NCI-H1105 treated with DMSO at 0.1 percent for 48 hours (cell line): ENCODE measurements around the gene RNF123.
"Not testable (repeated sequence)": the region's sequence is repeated elsewhere in the genome, so short reads cannot be mapped to it uniquely, and the experiment has no call there.

Experiments used
- DNase-seq: peaks from one replicate; lab custom pipeline; 2025; lab: John Stamatoyannopoulos, UW

Gene RNF123

DNA sequence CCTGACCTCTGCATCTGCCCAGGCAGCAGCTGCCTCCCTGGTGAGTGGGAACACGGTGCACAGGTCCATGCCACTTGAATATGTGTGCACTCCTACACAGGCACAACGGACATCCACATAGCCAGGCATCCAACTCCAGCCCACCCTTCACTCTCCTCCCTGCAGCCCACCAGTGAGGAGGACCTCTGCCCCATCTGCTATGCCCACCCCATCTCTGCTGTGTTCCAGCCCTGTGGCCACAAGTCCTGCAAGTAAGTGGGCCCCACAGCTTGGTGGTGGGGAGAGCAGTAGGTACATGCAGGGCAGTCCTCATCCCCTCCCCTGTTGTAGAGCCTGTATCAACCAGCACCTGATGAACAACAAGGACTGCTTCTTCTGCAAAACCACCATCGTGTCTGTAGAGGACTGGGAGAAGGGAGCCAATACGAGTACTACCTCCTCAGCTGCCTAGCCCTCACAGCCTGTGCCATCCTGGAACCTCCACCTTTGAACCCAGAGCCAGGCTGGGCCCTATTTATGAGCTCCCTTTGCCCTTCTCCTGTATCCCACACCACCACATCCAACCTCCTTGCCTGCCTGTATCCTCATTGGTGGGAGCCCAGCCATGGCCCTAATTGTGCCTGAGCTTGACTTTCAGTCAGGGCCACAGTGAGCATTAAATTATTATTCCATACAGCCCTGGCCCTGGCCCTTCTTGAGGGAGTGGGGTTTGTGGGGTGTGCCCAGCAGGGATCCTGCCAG lies 31.7 kb downstream of the RNF123 start:
- no peak for DNase-seq

DNA sequence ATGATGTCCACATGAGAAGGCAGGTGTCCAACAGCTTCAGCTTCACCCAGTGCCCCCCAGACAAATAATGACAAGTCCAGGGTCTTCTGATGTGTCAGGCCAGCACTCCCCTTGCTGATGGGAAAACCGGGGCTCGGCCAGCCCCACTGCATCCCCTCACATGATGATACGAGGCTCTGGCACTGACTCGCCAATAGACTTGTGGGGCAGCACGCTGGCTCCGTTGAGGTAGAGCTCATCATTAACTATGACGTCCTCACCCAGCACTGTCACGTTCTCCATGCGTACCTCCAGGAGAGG lies 32.2 kb downstream of the RNF123 start:
- DNase-seq = no peak

DNA sequence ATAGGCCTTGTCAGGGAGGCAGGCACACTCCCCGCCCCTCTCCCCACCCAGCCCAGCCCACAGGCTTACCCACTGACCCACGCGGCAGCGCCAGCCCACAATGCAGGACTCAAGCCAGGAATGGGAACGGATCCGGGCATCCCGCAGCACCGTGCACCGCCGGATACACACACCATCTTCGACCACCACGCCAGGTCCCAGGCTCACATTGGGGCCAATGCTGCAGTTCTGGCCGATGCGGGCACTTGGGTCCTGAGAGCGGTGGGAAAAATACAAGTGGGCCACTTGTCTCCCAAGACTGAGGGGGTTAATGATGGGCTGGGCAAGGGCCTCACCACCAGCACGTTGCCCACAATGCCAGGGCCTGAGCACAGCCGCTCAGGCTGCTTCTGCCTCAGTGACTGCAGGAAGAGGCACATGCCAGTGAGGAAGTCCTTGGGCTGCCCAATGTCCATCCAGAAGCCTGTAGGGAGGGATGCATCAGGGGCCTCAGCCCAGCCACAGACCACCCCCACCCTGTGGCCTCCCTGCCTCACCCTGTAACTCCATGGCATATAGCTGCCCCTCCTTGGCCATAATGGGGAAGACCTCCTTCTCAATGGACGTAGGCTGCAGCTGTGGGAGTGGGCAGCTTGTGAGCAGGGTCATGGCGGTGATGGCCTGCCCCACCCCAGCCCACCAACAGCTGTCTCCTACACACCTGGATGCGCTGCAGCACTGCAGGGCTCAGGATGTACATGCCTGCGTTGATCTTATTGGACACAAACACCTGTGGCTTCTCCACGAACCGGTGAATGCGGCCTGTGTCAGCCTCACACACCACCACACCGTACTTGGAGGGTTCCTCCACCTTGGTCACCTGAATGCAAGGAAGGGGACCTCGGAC lies 32.8 kb downstream of the RNF123 start:
- DNase-seq = no peak

DNA sequence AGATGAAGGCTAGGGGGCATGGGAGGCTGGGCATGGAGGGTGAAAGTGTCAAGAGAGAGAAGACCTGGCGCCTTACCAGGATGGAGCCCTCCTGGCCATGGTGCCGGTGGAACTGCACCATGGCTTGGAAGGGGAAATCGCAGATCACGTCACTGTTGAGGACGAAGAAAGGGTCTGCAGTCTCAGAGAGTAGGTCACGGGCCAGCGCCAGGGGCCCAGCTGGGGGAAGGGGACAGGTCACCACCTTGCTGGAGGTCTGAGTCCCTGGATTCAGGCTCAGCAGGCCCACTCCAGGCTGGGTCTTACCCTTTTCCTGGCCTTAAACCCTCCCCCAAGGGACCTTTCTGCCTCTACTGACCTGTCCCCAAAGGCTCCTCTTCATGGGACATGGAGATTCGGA lies 33.5 kb downstream of the RNF123 start:
- no peak for DNase-seq

DNA sequence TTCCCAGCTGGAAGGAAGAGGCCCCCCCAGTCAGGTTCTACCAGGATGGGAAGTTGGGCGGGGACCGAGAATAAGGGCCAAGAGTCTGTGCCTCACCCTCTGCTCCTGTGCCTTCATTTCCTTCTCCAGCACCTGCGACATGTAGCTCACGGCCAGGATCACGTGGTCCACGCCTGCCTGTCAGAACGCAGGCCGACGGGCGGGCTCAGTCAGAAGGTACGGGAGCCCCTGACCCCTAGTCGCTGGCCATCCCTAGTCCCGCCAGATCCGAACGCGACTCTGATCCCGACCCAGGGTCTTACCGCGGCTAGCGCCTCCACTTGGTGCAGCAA lies 33.9 kb downstream of the RNF123 start:
- peak; percentile 5 for DNase-seq

DNA sequence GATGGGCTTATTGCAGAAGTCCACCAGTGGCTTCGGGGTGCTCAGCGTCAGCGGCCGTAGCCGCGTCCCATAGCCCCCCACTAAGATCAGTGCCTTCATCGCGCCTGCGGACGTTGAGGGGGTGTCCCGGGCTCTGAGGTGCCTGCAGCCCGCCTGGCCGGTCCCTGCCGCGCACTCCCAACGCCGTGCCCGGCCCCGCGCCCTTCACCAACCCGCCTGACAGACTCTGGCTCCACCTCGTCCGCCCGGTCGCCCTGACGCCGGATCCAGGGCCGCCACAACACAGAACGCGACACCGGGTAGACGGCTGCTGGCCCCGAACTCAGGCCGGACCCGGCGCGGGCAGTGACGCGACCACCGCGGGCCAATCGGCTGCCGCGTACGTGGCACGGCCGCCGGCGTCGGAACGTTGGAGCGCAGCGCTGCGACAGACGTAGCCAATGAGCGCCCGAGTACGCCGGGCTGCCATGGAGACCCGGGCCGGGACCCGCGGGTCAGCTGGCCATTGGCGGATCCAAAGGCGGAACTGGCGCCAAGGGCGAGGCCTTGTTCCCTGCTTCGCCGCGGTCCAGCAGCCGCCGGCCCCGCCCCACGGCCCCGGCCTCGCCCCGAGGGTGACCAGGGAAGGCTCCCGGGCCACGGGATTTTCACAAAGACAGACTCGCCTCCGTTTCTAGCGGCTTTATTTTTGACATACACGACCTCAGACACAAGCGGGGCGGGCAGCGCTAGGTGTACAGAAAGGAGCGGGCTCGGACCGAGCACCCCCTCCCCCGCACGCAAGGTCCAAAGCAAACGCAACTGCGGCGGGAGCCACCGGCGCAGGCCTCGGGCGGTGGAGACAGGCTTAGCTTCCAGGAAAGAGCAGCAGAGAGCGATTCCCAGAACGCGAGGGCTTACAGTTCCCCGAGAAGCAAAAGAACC lies 34.5 kb downstream of the RNF123 start, which contains the start of gene GMPPB:
GMPPB (minus strand) TSS at position 324 of the 924 bp plus-strand sequence; CDS start at position 99, 225 bp downstream.
- peak; percentile 85 for DNase-seq

DNA sequence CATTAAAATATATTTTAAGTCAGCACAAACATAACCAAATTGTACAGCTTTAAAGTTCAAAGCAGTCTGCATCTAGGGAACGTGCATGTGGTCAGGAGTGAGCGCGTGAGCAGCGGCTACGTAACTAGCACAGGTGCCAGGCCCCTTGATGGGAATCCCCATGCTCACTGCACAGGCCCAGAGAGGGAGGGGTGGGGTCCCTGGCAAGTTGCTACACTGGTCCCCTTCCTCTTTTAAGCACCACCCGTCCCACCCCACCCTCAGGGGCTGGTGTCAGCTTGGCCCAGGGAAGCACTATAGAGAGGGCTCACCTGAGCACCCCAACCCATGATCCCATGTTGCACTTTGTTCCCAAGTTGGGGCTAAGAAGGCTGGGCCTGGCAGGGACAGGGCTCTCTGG lies 35.2 kb downstream of the RNF123 start:
- peak; percentile 3 for DNase-seq

DNA sequence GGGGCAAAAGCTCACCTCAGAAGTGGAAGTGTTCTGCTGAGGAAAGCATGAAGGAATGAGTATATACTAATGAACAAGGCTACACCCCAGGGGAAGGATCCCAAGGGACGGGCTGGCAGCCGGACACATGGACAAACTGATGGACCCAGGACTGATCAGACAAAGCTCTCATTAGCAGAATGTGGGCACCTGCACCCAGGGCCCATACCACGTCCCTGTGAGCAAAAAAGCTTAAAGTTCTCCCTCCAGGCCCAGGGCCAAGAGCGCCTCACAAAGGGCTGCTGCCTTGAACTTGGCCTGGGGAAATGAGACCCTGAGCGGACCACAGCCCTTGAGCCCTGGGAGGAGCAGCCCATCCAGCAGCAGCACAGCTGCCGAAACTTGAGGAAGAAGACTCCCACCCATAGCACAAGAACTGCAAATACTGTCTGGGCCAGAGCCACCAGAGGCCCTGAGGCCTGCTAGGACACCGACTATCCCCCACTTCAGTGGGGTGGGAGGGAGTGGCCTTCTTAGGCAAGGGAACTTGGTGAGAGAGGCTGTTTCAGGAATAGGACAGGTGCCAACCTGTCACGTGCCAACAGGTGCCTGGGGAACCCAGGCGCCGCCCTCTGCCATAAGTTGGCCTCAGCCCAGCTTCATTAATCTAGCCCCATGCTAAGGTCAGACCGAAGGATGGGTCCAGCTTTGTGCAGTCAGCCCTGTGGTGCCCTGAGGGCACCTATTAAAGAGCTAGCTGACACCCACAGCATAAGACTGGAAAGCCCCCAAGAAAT lies 36.7 kb downstream of the RNF123 start:
- peak; percentile 10 for DNase-seq

DNA sequence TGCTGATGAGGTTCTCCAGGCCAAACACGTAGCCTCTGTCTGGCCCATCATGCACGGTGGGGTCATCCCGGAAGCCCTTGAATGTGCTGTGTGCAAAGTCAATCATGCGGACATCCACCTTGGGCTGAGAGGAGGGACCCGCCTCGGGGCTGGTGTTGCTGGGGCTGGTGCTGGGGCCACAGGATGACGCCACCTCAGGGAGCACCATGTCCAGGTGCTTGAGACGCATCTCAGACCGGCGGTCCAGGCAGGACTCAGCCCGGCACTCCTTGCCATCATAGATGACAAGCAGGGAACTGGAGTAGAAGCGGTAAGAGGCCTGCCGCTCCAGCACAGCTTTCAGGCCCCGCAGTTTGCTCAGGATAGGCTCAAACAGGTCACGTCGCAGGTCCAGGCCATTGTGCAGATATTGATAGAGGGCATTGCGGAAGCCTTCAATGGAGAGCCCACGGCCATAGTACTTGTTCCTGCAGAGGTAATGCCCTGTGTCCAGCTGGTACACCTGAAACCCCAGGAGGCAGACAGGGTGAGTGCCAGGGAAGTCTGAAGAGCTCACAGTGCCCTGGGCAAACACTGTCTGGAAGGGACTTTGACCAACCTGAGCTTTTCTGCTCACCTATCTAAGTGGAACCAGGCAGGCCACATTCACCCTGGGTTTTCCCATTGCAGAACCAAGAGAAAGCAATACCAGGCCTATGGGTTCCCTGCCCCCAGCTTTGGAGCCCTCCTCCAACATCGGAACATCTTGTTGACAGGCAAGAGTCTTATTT lies 38.0 kb downstream of the RNF123 start:
- DNase-seq = no peak

DNA sequence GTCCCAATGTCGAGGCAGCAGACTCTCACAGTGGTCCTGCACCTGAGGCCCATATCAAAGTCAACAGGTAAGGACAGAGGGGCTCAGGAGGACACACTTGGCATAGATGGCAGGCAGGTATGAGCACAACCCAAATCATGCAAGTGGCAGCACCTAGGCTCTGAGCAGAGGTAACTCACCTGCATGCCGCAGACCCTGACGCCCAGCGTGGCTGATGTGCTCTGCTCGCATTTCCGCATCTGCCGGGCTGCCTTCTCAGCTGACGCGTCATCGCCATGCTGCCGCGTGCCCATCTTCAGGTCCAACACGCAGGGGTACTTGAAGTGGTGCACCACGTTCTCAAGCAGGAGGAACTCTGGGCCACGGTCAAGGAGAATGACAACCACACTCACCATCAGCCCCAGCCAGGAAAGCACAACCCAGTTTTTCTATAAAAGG lies 38.6 kb downstream of the RNF123 start:
- DNase-seq = no peak

DNA sequence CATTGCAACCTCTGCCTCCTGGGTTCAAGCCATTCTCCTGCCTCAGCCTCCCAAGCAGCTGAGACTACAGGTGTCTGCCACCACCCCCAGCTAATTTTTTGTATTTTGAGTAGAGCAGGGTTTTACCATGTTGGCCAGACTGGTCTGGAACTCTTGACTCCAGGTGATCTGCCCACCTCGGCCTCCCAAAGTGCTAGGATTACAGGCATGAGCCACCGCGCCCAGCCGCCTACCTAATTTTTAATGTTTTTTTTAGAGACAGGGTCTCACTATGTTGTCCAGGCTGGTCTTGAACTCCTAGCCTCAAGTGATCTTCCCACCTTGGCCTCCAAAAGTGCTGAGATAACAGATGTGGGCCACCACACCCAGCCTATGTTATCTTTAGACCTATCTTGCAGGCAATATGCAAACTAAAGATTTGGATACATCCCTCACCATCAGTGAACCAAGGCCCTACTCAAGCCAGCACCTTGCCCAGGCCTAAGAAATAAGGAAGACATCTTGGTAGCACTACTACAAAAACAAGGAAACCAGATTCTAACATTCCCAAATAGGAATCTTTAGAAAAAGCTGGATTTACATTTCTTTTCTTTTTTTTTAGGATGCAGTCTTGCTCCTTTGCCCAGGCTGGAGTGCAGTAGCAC lies 40.7 kb downstream of the RNF123 start:
- no peak for DNase-seq

DNA sequence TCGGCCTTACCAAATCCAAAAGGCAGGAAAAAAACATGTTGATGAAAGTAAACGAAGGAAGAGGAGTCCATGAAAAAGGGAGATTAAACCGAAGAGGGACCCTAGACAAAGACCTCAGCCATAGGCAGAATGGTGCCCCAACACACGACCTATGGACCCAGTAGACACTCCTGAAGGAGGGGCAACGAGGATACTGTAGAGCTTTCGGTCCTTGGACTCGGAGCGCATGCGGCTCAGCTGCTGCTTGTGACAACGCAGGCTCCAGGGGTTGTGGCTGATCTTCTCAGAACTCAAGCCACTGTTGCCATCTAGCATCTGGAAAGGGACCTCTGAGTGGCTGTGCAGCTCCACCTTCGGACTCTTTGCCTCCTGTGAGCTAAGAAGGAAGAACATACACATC lies 43.2 kb downstream of the RNF123 start:
- no peak for DNase-seq

DNA sequence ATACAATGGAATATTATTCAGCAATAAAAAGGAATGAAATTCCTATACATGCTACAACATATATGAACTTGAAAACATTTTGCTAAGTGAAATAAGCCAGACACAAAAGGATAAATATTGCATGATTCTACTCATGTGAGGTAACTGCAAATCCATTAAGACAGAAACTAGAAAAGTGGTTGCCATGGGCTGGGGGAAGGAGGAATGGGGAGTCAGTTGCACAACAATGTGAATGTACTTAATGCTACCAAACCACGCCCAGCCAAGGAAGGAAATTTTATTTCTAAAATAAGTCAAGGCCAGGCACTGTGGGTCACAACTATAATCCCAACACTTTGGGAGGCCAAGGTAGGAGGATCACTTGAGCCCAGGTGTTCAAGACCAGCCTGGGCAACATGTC lies 44.2 kb downstream of the RNF123 start:
- DNase-seq = no peak

DNA sequence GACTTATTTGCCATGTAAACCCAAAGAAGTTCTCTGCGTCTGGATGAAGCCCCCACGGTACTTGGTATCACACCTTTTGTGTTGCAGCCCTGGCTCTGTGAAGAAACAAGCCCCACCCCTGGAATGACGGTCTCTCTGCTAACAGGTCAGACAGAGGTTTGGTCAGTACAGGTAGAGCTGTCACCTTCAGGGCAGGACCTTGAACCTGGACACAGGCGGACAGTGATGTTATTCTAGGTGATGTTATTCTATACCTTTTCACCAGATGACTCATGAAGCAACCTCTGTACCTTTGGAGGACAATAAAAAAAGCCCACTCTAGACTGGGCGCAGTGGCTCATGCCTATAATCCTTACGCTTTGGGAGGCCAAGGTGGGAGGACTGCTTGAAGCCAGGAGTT lies 45.4 kb downstream of the RNF123 start:
- DNase-seq = no peak

DNA sequence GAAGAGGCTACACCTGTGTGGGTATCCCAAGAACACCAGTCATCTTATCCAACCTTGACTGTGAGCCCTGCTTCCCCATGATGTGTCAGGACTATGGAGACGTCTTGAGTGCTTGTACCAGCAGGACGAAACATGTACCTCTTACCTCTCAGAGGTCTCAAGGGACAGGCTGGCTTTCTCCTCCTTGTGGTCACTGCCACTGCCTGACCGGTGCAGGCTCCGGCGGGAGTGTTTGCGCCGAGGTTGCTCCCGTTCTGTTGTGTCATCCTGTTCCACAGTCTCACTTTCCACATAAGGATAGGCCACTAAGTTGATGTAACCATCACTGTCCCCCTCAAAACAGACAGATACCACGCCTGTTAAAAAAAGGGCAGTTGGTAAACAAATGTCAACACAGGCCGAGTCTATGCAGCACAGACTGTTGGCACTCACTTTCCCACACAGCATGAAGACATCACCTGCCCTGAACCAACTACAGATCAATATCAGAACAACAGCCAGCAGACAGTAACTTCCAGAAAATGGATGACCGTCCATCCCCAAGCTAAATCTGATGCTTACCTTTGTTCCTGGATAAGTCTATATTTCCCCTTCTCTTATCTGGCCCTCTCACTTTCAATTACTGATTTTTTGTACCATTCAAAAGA lies 48.8 kb downstream of the RNF123 start:
- no peak for DNase-seq

DNA sequence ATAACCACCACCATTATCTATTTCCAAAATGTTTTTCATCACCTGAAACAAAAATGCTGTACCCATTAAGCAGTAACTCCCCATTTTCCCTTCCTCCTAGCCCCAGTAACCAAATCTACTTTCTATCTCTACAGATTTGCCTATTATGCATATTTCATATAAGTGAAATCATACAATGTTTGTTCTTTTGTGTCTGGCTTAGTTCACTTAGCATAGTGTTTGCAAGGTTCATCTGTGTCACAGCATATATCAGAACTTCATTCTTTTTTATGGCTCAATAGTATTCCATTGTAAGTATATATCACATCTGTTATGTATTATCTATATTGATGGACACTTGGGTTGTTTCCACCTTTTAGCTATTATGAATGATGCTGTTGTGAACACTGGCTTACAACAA lies 51.1 kb downstream of the RNF123 start:
- no peak for DNase-seq

DNA sequence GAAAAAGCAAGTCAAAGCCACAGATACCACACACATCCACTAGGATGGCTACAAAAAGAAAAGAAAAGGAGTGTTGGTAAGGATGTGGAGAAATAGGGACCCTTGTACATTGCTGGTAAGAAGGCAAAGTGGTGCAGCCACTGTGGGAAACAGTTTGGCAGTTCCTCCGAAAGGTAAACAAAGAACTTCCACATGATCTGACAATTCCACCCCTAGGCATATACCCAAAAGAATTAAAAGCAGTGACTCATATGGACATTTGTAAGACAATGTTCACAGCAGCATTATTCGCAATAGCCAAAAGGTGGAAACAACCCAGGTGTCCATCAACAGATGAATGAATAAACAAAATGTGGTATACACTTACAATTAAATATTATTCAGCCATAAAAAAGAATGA lies 56.6 kb downstream of the RNF123 start:
- no peak for DNase-seq

DNA sequence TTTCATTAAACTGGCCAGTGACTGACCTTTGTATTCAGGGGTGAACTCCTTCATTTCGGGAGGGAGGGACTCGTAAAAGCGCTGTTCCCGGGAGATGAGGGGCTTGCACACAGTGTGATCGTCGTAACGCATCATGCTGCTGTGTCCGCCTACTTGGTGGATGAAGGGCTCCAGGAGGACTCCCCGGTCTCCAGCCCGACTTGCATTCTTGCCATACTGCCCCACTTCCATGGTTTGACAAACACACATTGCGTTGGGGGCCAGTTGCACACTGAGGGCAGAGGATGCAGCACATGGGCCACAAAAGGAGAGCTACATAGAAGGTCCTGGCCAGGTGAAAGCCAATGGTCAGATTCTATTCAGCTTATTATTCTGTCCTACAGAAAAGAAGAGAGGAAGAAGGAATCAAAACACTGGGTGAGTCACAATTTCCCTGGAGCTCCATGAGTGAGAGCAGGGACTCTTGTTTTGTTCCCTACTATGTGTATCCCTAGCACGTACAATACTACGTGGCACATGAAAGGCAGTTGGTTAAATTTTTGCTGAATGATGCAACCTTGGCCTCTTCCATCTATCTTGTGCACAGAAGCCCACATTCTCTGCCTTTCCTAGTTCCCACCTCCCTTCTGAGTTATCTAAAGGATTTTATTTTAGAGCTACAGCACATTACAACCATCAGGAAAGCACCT lies 58.6 kb downstream of the RNF123 start:
- no peak for DNase-seq

DNA sequence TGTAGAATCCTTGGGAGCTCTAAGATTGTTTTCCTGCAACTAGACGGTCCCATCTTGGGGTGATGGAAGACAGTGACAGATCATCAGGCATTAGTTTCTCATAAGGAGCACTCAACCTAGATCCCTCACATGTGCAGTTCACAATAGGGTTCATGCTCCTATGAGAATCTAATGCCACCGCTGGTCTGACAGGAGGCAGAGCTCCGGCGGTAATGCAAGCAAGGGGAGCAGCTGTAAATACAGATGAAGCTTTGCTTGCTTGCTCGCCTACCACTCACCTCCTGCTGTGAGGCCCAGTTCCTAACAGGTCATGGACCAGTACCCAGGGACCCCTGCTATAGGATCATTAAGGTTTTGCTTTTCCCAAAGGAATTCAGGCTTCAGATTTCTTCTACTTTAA lies 59.5 kb downstream of the RNF123 start:
- not testable (repeated sequence) for DNase-seq
